HCT116 (cell line): ENCODE data around the gene INSYN1. TPM values are rescaled to one million over a fixed set of nuclear protein-coding genes. Genes with fewer than 3 reads are reported as not detected.

Source experiments
- ATAC-seq: fragments of 200-7000 bp; cut with Tn5 transposase; 2 replicates; pipeline ENCODE4 v1.9.1; 2020; ENCODE audit warnings: mild to moderate bottlenecking, moderate library complexity
- BruUV-seq: library from RNA; stranded (reverse); fragments of 400-500 nt; replicated peaks from 2 replicates; lab custom pipeline; 2021; lab: Mats Ljungman, UMichigan
- CTCF ChIA-PET: fragments of 300-600 bp; sonication (Branson Sonifier 250); formaldehyde crosslinking; loops from one replicate; lab custom pipeline; 2021; ENCODE audit warnings: antibody characterized with exemption; lab: Charles Lee
- POLR2A ChIA-PET: fragments of 300-600, 350-600 bp; sonication (Branson Sonifier 250); formaldehyde crosslinking; loops from one replicate; lab custom pipeline; 2021; ENCODE audit warnings: antibody characterized with exemption; lab: Charles Lee
- RAD21 ChIA-PET, 2 experiments: fragments of 300-600 bp; sonication (Branson Sonifier 250); formaldehyde crosslinking; loops; one replicate each; lab custom pipeline; 2023; ENCODE audit warnings: low total read pairs in 2 of 2; ENCODE audit not compliant: uncharacterized antibody in 2 of 2, unreplicated experiment in 2 of 2, low non-redundant PET in 1 of 2; lab: Charles Lee
- DNase-seq: peaks from one replicate; pipeline ENCODE4 v3.0.0-alpha.2; 2010; ENCODE audit warnings: low read depth, low spot score
- H2AFZ ChIP-seq: fragments of 200-600 bp; shearing (Covaris generic), sonication (generic); 2 replicates; pipeline ENCODE4 v1.6.1; 2017; ENCODE audit warnings: low read depth, mixed run types, mixed read lengths, antibody characterized with exemption, low read length; ENCODE audit not compliant: poor library complexity, severe bottlenecking
- H3K27ac ChIP-seq: 2 replicates; pipeline ENCODE4 v1.5.1; 2012; ENCODE audit warnings: low read depth, low read length
- H3K27me3 ChIP-seq: fragments of 200-600 bp; sonication (generic); 2 replicates; pipeline ENCODE4 v1.6.1; 2016; ENCODE audit warnings: mixed run types, low read length, mixed read lengths; ENCODE audit not compliant: insufficient read depth
- H3K36me3 ChIP-seq, 2 experiments: fragments of 200-500 bp in 1 of 2; fragments of 200-600 bp in 1 of 2; sonication (Bioruptor generic) in 1 of 2; sonication (generic) in 1 of 2; 2 replicates each; pipeline versions ENCODE4 v1.5.1 to v1.6.1; 2014 to 2016; ENCODE audit warnings: low read length in 2 of 2, inconsistent platforms in 1 of 2, mixed read lengths in 1 of 2, mixed run types in 1 of 2; ENCODE audit not compliant: insufficient read depth in 2 of 2, control insufficient read depth in 1 of 2
- H3K4me1 ChIP-seq, 2 experiments: fragments of 200-600 bp in 1 of 2; sonication (generic) in 1 of 2; 2 replicates each; pipeline versions ENCODE4 v1.5.1 to v1.6.1; 2012 to 2017; ENCODE audit warnings: low read length in 2 of 2, inconsistent platforms in 1 of 2, mild to moderate bottlenecking in 1 of 2, mixed read lengths in 1 of 2, mixed run types in 1 of 2, moderate library complexity in 1 of 2; ENCODE audit not compliant: insufficient read depth in 2 of 2, control insufficient read depth in 1 of 2
- H3K4me2 ChIP-seq: fragments of 200-600 bp; sonication (generic); 2 replicates; pipeline ENCODE4 v1.6.1; 2017; ENCODE audit warnings: mixed run types, low read length, mixed read lengths
- H3K4me3 ChIP-seq, 2 experiments: fragments of 200-600 bp in 1 of 2; sonication (generic) in 1 of 2; replicated peaks in 1 of 2; 2 replicates each; pipeline ENCODE4 v1.5.1; 2011 to 2016; ENCODE audit warnings: low read length in 2 of 2, control low read depth in 1 of 2, low read depth in 1 of 2, mild to moderate bottlenecking in 1 of 2, mixed read lengths in 1 of 2, mixed run types in 1 of 2
- H3K79me2 ChIP-seq: fragments of 200-600 bp; sonication (generic); 2 replicates; pipeline ENCODE4 v1.6.1; 2017; ENCODE audit warnings: mild to moderate bottlenecking, mixed run types, low read length, moderate library complexity, mixed read lengths; ENCODE audit not compliant: insufficient read depth
- H3K9ac ChIP-seq: fragments of 200-600 bp; sonication (generic); 2 replicates; pipeline ENCODE4 v1.6.1; 2016; ENCODE audit warnings: low read length, mixed read lengths
- H3K9me2 ChIP-seq: fragments of 200-600 bp; sonication (generic), shearing (Covaris generic); 2 replicates; pipeline ENCODE4 v1.6.1; 2017; ENCODE audit warnings: mixed run types, mild to moderate bottlenecking, moderate library complexity; ENCODE audit not compliant: insufficient read depth
- H3K9me3 ChIP-seq, 2 experiments: fragments of 200-500 bp in 1 of 2; fragments of 200-600 bp in 1 of 2; sonication (Bioruptor generic) in 1 of 2; sonication (generic) in 1 of 2; 2 replicates each; pipeline ENCODE4 v1.6.1; 2014 to 2017; ENCODE audit warnings: low read length in 2 of 2, mixed read lengths in 2 of 2, inconsistent platforms in 1 of 2, low read depth in 1 of 2, mild to moderate bottlenecking in 1 of 2, mixed run types in 1 of 2, moderate library complexity in 1 of 2; ENCODE audit not compliant: control insufficient read depth in 1 of 2, insufficient read depth in 1 of 2
- H4K20me1 ChIP-seq: fragments of 200-600 bp; sonication (generic), shearing (Covaris generic); 2 replicates; pipeline ENCODE4 v1.6.1; 2017; ENCODE audit warnings: mixed run types, mild to moderate bottlenecking, moderate library complexity; ENCODE audit not compliant: insufficient read depth
- EGR1 ChIP-seq: IDR thresholded peaks from 2 replicates; pipeline ENCODE4 v1.6.1; 2012; ENCODE audit warnings: low read depth
- ELF1 ChIP-seq: IDR thresholded peaks from 2 replicates; pipeline ENCODE4 v1.6.1; 2012; ENCODE audit warnings: low read depth, borderline replicate concordance
- EZH2phosphoT487 ChIP-seq: fragments of 200-600 bp; IDR thresholded peaks from 2 replicates; pipeline ENCODE4 v1.6.1; 2018; ENCODE audit warnings: antibody characterized with exemption, borderline replicate concordance
- SRF ChIP-seq: IDR thresholded peaks from 2 replicates; pipeline ENCODE4 v1.6.1; 2012; ENCODE audit warnings: low read depth
- TCF7L2 ChIP-seq: IDR thresholded peaks from 2 replicates; pipeline ENCODE4 v1.7.0; 2011; ENCODE audit warnings: borderline replicate concordance, inconsistent platforms; ENCODE audit not compliant: insufficient read depth, insufficient read length; ENCODE audit errors: extremely low read depth
- ZNF274 ChIP-seq: fragments of 200-500 bp; sonication (Bioruptor generic); IDR thresholded peaks from 2 replicates; pipeline ENCODE4 v1.6.1; 2014; ENCODE audit warnings: mild to moderate bottlenecking, low read depth, low read length, inconsistent platforms
- intact Hi-C: fragments of 100-400 bp; cut with micrococcal nuclease; formaldehyde crosslinking; loops from 2 replicates; pipeline ENCODE4 v1.10.0; 2022
- total RNA-seq: library from RNA; stranded (reverse); gene quantifications from one replicate; pipeline ENCODE4 v1.2.1, GENCODE V29; 2021; ENCODE audit not compliant: unreplicated experiment
- TF ChIP-seq, protein P1 (sequence below): IDR thresholded peaks from 2 replicates; pipeline ENCODE4 v1.6.1; 2012
- TF ChIP-seq, protein P2 (sequence below): IDR thresholded peaks from 2 replicates; pipeline ENCODE4 v1.6.1; 2011; ENCODE audit warnings: mild to moderate bottlenecking, low read length, moderate library complexity; ENCODE audit not compliant: insufficient replicate concordance; ENCODE audit errors: extremely low read depth

Gene INSYN1
- total RNA-seq, 1 experiment from 2014 or later = 2.0 TPM

DNA sequence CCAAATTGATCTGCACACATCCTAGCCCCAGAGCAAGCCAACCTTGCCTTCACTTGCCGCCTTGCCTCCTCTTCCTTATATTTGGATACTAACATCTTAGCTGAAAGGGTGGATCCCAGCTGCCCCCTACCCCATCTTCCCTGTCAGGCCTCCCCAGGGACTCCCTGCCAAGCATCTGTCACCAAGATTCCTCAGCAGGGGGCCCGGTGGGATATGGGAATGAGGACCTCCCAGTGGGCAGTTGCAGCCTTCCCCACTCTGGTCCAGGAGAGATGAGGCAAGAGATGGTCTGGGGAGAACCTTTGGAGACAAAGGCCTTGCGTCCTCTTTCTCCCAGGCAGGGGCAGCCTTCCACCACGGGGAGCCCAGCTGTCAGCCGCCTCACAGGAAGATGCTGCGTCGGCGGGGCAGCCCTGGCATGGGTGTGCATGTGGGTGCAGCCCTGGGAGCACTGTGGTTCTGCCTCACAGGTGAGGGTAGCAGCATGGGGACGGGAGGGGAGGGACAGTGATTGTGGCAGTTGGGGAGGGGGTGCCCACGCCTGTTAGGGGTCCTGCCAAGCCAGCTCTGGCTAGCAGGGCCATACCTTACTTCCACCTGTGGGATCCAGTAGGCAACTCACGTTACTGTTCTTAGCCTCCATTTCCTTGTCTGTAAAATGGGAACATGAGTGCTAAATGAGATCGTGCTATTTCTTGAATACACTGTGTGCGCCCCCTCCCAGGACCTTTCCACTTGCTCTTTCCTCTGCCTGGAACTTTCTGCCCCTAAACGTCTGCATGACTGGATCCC lies 53.7 kb downstream of the INSYN1 start:
- no peak overlapping the region for H3K4me3 ChIP-seq
- no peaks in the 10 kb centered on the region for H3K9me2 ChIP-seq
- H3K36me3 ChIP-seq = peaks cover 0 to 7% of the 10 kb centered on the region in 2 experiments; a peak in 2 of 4 replicates
- ChIA-PET CTCF (interaction anchor here (0.7 to 7.2 kb wide), 18 partner anchors 8 to 434 kb away, joined by 3 to 64 read pairs (median 3); partner anchors contain the start of gene NPTN), RAD21 (interaction anchor here (0.7 to 1.5 kb wide), 7 partner anchors 8 to 139 kb away, joined by 3 to 7 read pairs (median 5); no protein-coding TSS in a partner anchor), POLR2A (no interaction called here)
- no peak overlapping the region for H2AFZ ChIP-seq
- DNase-seq (no peak), ATAC-seq (no peak)
- TF ChIP-seq EGR1 (no peak), ELF1 (no peak), EZH2phosphoT487 (no peak), ZNF274 (no peak)
- TF ChIP-seq, protein P1, sequence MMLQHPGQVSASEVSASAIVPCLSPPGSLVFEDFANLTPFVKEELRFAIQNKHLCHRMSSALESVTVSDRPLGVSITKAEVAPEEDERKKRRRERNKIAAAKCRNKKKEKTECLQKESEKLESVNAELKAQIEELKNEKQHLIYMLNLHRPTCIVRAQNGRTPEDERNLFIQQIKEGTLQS = no peak
- BruUV-seq = no TSS peak
- peaks cover 0 to 16% of the 10 kb centered on the region in 2 experiments; a peak in 2 of 4 replicates for H3K4me1 ChIP-seq
- H3K79me2 ChIP-seq = peaks cover 35% of the 10 kb centered on the region
- no peaks in the 10 kb centered on the region for H3K9me3 ChIP-seq
- H4K20me1 ChIP-seq = no peaks in the 10 kb centered on the region
- intact Hi-C loops = loop anchor here (1.0 kb wide), 5 partner anchors 22 to 415 kb away; no protein-coding TSS in a partner anchor
- H3K27ac ChIP-seq = no peak overlapping the region
- H3K9ac ChIP-seq = no peak overlapping the region
- no peaks in the 10 kb centered on the region for H3K27me3 ChIP-seq
- H3K4me2 ChIP-seq = no peak overlapping the region

DNA sequence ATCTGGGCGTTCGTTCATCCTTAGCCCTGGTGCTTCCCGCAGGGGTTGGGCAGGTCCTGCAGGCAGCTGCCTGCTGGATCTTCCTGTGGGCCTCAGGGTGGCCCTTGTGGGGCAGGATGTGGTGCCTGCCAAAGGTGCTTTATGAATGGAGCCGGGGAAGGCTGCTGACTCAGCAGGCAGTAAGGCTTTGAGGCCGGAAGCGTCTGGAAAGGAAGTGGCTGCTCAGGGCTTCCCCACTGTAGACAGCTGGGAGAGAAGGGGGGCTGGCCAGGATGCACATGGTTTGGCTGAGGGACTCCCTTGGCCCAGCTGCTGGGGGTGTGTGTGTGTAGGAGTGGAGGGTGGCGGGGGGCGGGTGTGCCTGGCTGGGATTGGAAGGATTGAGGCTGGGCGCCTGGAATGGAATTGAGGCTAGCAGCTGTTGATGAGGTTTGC lies 56.1 kb downstream of the INSYN1 start:
- ATAC-seq = peak; percentile 43
- H3K4me2 ChIP-seq = peak overlapping the region; percentile 32
- intact Hi-C loops = no loop called here
- DNase-seq = no peak
- H3K9ac ChIP-seq = no peak overlapping the region
- H3K9me3 ChIP-seq = no peaks in the 10 kb centered on the region
- RAD21 ChIA-PET = no interaction called here
- H3K9me2 ChIP-seq = no peaks in the 10 kb centered on the region
- H2AFZ ChIP-seq = no peak overlapping the region
- H4K20me1 ChIP-seq = no peaks in the 10 kb centered on the region
- H3K4me3 ChIP-seq = no peak overlapping the region
- H3K4me1 ChIP-seq = peaks cover 0 to 16% of the 10 kb centered on the region in 2 experiments; a peak in 2 of 4 replicates
- H3K27ac ChIP-seq = no peak overlapping the region
- CTCF ChIA-PET = interaction anchor here (1.4 to 7.2 kb wide), 4 partner anchors 11 to 137 kb away, joined by 5 to 64 read pairs (median 20); partner anchors contain the start of gene NPTN
- peaks cover 0 to 3% of the 10 kb centered on the region in 2 experiments; a peak in 1 of 4 replicates for H3K36me3 ChIP-seq
- H3K27me3 ChIP-seq = no peaks in the 10 kb centered on the region
- BruUV-seq = no TSS peak
- H3K79me2 ChIP-seq = peaks cover 57% of the 10 kb centered on the region
- POLR2A ChIA-PET = no interaction called here
- TF ChIP-seq SRF = peak; percentile 50; the same call in 1 of the 2 replicates
- peak; percentile 37 for TF ChIP-seq TCF7L2
- TF ChIP-seq, protein P2, sequence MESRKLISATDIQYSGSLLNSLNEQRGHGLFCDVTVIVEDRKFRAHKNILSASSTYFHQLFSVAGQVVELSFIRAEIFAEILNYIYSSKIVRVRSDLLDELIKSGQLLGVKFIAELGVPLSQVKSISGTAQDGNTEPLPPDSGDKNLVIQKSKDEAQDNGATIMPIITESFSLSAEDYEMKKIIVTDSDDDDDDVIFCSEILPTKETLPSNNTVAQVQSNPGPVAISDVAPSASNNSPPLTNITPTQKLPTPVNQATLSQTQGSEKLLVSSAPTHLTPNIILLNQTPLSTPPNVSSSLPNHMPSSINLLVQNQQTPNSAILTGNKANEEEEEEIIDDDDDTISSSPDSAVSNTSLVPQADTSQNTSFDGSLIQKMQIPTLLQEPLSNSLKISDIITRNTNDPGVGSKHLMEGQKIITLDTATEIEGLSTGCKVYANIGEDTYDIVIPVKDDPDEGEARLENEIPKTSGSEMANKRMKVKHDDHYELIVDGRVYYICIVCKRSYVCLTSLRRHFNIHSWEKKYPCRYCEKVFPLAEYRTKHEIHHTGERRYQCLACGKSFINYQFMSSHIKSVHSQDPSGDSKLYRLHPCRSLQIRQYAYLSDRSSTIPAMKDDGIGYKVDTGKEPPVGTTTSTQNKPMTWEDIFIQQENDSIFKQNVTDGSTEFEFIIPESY = no peak
